Fibroblast of skin of right biceps (primary cell): ENCODE data around the gene ABHD15.

Experiments used
- DNase-seq: peaks from one replicate; pipeline ENCODE4 v3.0.0-alpha.2; 2013

The ABHD15 gene

GRCh38 chr17:29593591-29594518 lies 27.0 kb upstream of the ABHD15 start:
- DNase-seq, result no peak

- no peak for DNase-seq
These were observed 26.2 kb upstream of the ABHD15 start, which contains the start of gene ANKRD13B for GRCh38 chr17:29592850-29593551. TSS of gene ANKRD13B (plus strand) at chr17:29593132. CDS start at chr17:29593622, 490 bp downstream.

- DNase-seq, result peak; percentile 82
These were observed 25.1 kb upstream of the ABHD15 start for GRCh38 chr17:29591737-29592608.

GRCh38 chr17:29591146-29591736 lies 24.4 kb upstream of the ABHD15 start:
- peak; percentile 83 for DNase-seq

- peak; percentile 77 for DNase-seq
These were observed 23.7 kb upstream of the ABHD15 start for GRCh38 chr17:29590411-29591145.

- peak; percentile 89 for DNase-seq
These were observed 22.9 kb upstream of the ABHD15 start, which contains the start of gene GIT1 for GRCh38 chr17:29589524-29590410. TSS of gene GIT1 (minus strand) at chr17:29589648. CDS start at chr17:29589378, 270 bp downstream.

- no peak for DNase-seq
These were observed 21.9 kb upstream of the ABHD15 start for GRCh38 chr17:29588562-29589411.

- no peak for DNase-seq
These were observed 21.3 kb upstream of the ABHD15 start for GRCh38 chr17:29588017-29588561.

GRCh38 chr17:29587591-29587990 lies 20.8 kb upstream of the ABHD15 start:
- no peak for DNase-seq

GRCh38 chr17:29586676-29587469 lies 20.0 kb upstream of the ABHD15 start:
- no peak for DNase-seq

GRCh38 chr17:29585080-29585751 lies 18.4 kb upstream of the ABHD15 start:
- DNase-seq, result no peak

- DNase-seq, result no peak
These were observed 17.7 kb upstream of the ABHD15 start for GRCh38 chr17:29584452-29585079.

GRCh38 chr17:29583324-29584248 lies 16.7 kb upstream of the ABHD15 start:
- no peak for DNase-seq

GRCh38 chr17:29582772-29583171 lies 15.9 kb upstream of the ABHD15 start:
- DNase-seq, result no peak

- no peak for DNase-seq
These were observed 15.5 kb upstream of the ABHD15 start for GRCh38 chr17:29582254-29582765.
